RWPE2 (cell line): ENCODE measurements around the gene CSNK2A2.

Experiments
- ATAC-seq: fragments of 200-7000 bp; cut with Tn5 transposase; 3 replicates; pipeline ENCODE4 v1.9.1; 2021; ENCODE audit warnings: low read depth
- DNase-seq: peaks from one replicate; pipeline ENCODE4 v3.0.0-alpha.2; 2020; ENCODE audit warnings: low spot score
- H3K27ac ChIP-seq: fragments of 450-650 bp; 2 replicates; pipeline ENCODE4 v1.5.1; 2017; ENCODE audit warnings: mild to moderate bottlenecking; ENCODE audit not compliant: poor library complexity, severe bottlenecking
- H3K27me3 ChIP-seq: fragments of 250-450 bp; sonication (Bioruptor Pico); 2 replicates; pipeline ENCODE4 v1.5.1; 2021; ENCODE audit warnings: mild to moderate bottlenecking, moderate library complexity; ENCODE audit not compliant: insufficient read depth, poor library complexity, severe bottlenecking
- H3K36me3 ChIP-seq: fragments of 250-450 bp; sonication (Bioruptor Pico); 2 replicates; pipeline ENCODE4 v1.5.1; 2020; ENCODE audit warnings: low read depth, mild to moderate bottlenecking, moderate library complexity
- H3K4me1 ChIP-seq: fragments of 250-450 bp; sonication (Bioruptor Pico); 2 replicates; pipeline ENCODE4 v1.5.1; 2021; ENCODE audit warnings: mild to moderate bottlenecking, moderate library complexity; ENCODE audit not compliant: insufficient read depth, poor library complexity, severe bottlenecking
- H3K4me3 ChIP-seq: fragments of 250-450 bp; sonication (Bioruptor Pico); 2 replicates; pipeline ENCODE4 v1.5.1; 2021; ENCODE audit warnings: mild to moderate bottlenecking, moderate library complexity; ENCODE audit not compliant: severe bottlenecking
- H3K9me3 ChIP-seq: fragments of 250-450 bp; sonication (Bioruptor Pico); 2 replicates; pipeline ENCODE4 v1.5.1; 2021; ENCODE audit warnings: mild to moderate bottlenecking, moderate library complexity; ENCODE audit not compliant: severe bottlenecking
- TF ChIP-seq, protein P1 (sequence below): fragments of 450-650 bp; IDR thresholded peaks from one replicate; pipeline ENCODE4 v1.5.1; 2017; ENCODE audit warnings: mild to moderate bottlenecking, moderate library complexity; ENCODE audit not compliant: poor library complexity, severe bottlenecking

Gene CSNK2A2

DNA sequence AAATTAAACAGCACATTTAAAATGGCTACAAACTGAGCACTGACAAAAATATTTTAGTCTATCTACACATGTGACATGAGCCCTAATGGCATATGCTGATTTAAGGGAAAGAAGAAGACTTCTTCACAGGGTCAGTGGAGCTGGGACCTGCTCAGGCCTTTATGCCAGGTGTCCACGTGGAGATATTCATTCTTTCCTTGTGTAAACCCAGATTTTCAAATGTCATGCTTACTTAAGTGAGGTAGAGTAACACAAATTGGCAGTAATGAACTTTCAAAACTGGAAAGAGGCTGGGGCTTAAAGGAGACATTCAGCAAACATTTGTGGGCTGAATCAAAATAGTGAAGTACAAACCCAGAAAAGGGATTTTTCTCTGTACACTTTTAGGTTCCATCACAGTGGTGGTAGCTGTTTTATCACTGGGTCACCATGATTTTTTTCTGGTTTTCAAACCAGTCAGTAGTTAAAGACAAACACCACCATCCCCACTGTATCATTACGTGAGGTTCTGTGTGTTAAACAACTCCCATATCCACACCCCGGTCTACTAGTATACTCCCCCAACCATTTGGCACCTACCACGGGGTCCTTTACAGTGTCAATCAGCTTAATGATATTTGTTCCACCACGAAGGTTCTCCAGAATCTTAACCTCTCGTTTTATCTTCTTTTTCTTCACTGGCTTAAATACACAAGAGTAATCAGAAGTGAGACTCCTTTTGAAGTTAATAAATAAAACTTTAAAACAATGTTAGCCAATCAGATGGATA is 11.5 kb downstream of the CSNK2A2 start:
- TF ChIP-seq, protein P1, sequence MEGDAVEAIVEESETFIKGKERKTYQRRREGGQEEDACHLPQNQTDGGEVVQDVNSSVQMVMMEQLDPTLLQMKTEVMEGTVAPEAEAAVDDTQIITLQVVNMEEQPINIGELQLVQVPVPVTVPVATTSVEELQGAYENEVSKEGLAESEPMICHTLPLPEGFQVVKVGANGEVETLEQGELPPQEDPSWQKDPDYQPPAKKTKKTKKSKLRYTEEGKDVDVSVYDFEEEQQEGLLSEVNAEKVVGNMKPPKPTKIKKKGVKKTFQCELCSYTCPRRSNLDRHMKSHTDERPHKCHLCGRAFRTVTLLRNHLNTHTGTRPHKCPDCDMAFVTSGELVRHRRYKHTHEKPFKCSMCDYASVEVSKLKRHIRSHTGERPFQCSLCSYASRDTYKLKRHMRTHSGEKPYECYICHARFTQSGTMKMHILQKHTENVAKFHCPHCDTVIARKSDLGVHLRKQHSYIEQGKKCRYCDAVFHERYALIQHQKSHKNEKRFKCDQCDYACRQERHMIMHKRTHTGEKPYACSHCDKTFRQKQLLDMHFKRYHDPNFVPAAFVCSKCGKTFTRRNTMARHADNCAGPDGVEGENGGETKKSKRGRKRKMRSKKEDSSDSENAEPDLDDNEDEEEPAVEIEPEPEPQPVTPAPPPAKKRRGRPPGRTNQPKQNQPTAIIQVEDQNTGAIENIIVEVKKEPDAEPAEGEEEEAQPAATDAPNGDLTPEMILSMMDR, result no peak
- H3K4me3 ChIP-seq, result no peak overlapping the region
- DNase-seq (no peak), ATAC-seq (no peak)
- H3K4me1 ChIP-seq, result peaks cover 5% of the 10 kb centered on the region
- H3K27ac ChIP-seq, result no peak overlapping the region
- H3K36me3 ChIP-seq, result peaks cover 94% of the 10 kb centered on the region
- H3K9me3 ChIP-seq, result no peaks in the 10 kb centered on the region
- H3K27me3 ChIP-seq, result no peaks in the 10 kb centered on the region

DNA sequence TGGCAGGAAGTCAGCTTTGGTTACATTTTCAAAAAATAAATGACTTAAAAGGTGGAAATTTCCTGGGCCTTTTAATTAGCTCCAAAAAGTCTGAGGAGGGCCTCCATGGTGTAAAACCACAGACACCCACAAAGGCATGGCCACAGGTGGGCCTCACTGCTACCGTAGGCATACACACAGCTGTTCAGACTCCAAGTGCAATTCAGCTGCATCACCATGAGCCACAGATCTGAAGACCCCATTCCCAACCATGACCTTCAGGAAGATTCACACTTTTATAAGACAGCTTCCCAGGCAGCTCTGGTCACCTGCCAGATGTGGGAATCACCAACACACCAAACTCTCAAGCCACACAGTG is 20.6 kb downstream of the CSNK2A2 start:
- no peak overlapping the region for H3K4me3 ChIP-seq
- ATAC-seq (no peak), DNase-seq (no peak)
- H3K4me1 ChIP-seq, result no peaks in the 10 kb centered on the region
- no peak overlapping the region for H3K27ac ChIP-seq
- peaks cover 84% of the 10 kb centered on the region for H3K36me3 ChIP-seq
- TF ChIP-seq, protein P1, result no peak
- H3K9me3 ChIP-seq, result no peaks in the 10 kb centered on the region
- H3K27me3 ChIP-seq, result no peaks in the 10 kb centered on the region

DNA sequence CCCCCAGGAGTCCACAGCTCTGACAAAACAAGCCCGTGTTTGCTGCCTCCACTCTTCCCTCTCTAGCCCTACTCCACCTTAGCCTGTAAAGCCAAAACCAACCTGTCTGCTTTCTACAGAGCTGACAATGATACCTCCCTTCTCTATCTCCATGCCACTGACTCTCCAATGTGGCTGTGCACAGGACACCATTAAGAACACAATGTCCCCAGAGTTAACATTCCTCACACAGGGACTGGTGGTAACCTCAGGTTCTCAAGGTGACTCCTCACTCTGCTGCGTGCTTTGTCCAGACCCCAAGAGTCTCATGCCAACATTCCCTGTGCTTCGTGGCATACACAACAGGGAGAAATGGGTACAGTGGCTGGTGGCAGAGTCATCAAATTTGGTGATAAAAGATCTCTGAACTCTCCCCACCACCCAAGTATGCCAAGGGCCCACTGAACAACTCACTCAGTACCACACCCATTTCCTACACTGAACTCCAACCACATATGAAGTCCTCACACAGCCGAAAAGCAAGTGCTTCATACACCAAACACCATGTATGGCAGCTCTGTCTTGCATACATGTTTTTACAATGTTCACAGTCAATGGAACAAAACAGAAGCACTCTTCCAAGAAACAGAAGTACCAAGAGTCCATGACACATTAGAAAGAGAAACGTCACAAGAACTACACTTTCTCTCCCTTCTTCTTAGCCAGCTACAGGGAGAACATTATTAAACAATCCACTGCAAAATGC is 21.1 kb downstream of the CSNK2A2 start:
- no peaks in the 10 kb centered on the region for H3K4me1 ChIP-seq
- peaks cover 84% of the 10 kb centered on the region for H3K36me3 ChIP-seq
- ATAC-seq, result no peak
- no peaks in the 10 kb centered on the region for H3K27me3 ChIP-seq
- DNase-seq, result no peak
- H3K4me3 ChIP-seq, result no peak overlapping the region
- TF ChIP-seq, protein P1, result no peak
- H3K9me3 ChIP-seq, result no peaks in the 10 kb centered on the region
- H3K27ac ChIP-seq, result no peak overlapping the region

DNA sequence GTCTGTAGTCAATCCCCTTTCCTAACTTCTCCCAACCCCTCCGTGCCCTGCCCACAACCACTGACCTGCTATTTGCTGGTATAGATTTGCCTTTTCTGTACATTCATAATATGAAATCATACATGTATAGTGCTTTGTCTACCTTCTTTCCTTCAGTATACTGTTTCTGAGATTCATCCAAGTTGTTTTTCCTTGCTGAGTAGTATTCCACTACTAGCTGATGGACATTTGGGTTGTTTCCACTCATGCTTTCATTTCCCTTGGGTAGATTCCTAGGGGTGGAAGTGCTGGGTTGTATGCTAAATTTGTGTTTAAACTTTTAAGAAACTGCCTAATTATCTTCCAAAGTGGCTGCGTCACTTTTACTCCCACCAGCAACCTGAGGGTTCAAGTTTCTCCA is 27.7 kb downstream of the CSNK2A2 start:
- H3K4me3 ChIP-seq, result no peak overlapping the region
- no peaks in the 10 kb centered on the region for H3K27me3 ChIP-seq
- ATAC-seq (no peak), DNase-seq (no peak)
- H3K36me3 ChIP-seq, result peaks cover 94% of the 10 kb centered on the region
- no peaks in the 10 kb centered on the region for H3K4me1 ChIP-seq
- TF ChIP-seq, protein P1, result no peak
- H3K27ac ChIP-seq, result no peak overlapping the region
- H3K9me3 ChIP-seq, result no peaks in the 10 kb centered on the region

DNA sequence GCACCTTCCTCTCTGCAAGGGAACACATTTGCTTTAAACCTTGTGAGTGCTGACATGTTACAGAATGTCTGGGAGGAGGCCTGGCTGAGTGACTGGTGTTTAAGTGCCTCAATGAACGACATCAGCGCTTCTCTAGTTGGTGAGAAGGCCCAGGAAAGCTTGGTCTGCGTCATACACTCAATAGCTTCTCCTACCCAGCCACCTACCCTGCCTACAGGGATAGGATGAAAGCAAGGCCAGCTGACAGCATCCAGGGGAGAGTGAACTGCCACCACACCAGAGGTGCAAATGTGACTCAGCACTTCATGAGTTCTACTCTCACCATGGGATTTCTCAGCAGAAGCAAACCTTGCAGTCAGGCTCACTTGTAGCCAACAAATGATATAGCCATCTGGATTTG is 37.1 kb downstream of the CSNK2A2 start:
- ATAC-seq (no peak), DNase-seq (no peak)
- Histone ChIP-seq H3K4me3 (no peak overlapping the region), H3K4me1 (no peaks in the 10 kb centered on the region), H3K27ac (no peak overlapping the region), H3K36me3 (peaks cover 64% of the 10 kb centered on the region), H3K27me3 (no peaks in the 10 kb centered on the region), H3K9me3 (no peaks in the 10 kb centered on the region)
- TF ChIP-seq, protein P1, result no peak
